T47D (cell line): ENCODE measurements around the gene ZNF521.

Source experiments
- DNase-seq, 2 experiments: peaks; one replicate each; pipeline versions ENCODE4 v3.0.0 to v3.0.0-alpha.2; 2011 to 2012; ENCODE audit warnings: low read depth in 1 of 2, low spot score in 1 of 2
- JUND ChIP-seq: IDR thresholded peaks from 2 replicates; pipeline ENCODE4 v1.6.1; 2012; ENCODE audit warnings: low read depth
- in situ Hi-C: cut with HindIII; loops from 2 replicates; pipeline ENCODE4 v1.10.0; 2016; ENCODE audit warnings: low sequenced_read_pairs, low pct_unique_long_range_greater_than_20kb

The ZNF521 gene

DNA sequence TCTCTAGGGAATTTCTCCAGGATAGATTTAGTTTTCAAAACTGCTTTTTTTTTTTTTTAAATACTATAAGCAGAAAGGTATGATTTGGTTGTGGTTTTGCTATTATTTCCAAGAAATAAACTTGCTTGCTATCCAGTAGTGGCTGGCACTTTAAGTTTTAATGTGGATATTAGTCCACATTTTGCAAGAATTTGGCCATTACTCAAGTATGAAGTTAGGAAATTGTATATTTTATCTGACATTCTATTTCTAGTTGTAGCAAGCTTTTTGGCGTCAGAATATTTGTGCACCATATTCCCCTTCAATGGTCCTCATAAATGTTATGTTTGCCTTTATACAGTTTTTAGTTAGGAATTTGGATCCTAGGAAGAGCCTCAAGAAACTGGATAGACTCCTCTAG lies 226.3 kb downstream of the ZNF521 start:
- in situ Hi-C loops = no loop called here
- no peak for DNase-seq
- no peak for TF ChIP-seq JUND

DNA sequence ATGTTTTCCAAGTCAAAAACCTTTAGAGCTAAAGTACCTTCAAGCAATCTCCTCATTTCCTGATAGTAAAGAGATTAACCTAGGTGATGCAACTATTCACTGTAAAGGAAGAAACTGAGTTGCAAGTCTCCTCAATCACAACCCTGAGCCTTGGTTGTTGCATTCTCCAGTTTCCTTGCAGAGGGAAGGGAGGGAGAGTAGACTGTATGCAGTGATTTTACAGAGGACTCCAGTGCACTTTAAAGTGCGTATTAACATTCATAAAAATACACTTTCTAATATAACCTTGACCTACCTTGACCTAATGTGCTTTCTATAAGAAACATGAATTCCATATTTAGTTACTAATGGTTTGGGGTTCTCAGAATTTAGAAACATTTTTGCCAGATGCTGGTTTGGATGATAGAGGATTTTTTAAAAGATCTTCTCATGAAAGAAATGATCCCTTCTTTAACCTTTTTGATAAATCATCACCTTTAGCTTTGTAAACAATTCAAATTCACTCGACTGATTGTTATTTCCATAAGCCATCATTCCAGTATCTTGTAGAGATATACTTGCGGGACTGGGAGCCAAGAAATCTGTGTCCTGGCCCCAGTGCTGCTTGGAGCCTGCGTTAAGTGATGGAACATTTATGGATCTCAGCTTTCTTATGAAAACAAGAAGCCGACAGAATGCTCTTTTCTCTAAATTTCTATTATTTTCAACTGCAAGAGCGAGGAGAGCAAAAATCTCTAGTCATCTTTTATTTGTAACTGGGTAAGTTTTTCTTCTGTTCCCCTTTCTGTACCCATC lies 228.3 kb downstream of the ZNF521 start:
- TF ChIP-seq JUND = no peak
- DNase-seq = no peak
- in situ Hi-C loops = no loop called here

DNA sequence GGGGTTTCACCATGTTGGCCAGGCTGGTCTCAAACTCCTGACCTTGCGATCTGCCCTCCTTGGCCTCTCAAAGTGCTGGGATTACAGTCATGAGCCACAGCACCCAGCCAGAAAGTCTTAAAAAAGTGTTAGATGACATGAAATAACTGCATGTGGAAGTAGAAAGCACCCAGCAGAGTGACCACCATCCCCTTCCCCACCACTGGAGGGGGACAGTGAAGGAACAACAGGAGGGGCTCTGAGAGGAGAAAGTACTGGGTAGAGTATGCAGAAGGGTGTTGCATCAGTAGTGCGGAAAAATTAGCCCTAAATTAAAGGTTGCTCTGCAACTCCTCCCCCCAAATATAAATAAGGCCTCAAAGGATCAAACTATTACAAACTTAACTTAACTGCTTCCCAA lies 230.5 kb downstream of the ZNF521 start:
- in situ Hi-C loops = no loop called here
- DNase-seq = no peak
- TF ChIP-seq JUND = no peak

DNA sequence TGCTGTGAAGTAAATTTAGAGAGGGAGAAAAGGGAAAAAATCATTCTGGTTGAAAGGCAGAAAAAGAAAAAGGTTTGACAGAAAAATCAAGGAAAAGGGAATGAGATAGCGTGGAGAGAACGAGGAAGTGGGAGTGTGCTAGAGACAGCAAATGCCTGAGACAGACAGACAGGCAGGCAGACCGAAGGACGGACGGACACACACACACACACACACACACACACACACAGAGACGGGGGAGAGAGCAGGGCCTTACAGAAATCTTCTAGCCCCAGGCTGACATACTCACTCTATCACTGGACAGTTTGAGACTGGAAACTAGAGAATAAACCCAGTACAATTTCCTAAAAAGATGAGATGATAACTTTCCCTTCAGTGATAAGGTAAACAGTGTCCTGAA lies 238.4 kb downstream of the ZNF521 start:
- in situ Hi-C loops = no loop called here
- DNase-seq = no peak
- TF ChIP-seq JUND = no peak

DNA sequence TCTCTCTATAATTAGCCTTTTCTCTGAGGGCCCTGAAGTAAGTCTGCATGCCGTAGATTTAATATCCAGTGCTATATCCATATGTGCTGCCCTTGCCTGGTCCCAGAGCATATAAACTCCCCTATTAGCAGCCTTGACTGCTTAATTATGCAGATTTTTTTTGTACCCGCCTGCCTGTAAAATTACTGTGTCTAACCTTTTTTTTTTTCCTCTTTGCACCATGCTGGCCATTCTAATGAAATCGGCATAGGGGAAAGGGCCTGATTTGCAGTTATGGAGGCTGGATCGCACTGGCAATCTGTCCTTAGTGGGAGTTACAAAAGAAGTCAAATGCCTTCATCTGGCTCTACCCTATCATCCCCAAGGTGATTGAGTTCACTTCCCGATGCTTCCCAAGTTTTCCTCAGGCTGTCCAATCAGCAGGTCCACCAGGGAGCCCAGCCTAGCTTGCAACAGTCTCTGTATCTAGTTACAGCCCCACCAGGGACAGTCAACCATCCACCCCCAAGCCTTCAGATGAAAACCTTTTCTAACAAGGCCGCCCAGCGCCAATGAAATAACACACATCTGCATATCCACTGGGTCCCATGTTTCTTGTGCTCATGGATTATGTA lies 239.0 kb downstream of the ZNF521 start:
- no peak for DNase-seq
- in situ Hi-C loops = no loop called here
- TF ChIP-seq JUND = no peak

DNA sequence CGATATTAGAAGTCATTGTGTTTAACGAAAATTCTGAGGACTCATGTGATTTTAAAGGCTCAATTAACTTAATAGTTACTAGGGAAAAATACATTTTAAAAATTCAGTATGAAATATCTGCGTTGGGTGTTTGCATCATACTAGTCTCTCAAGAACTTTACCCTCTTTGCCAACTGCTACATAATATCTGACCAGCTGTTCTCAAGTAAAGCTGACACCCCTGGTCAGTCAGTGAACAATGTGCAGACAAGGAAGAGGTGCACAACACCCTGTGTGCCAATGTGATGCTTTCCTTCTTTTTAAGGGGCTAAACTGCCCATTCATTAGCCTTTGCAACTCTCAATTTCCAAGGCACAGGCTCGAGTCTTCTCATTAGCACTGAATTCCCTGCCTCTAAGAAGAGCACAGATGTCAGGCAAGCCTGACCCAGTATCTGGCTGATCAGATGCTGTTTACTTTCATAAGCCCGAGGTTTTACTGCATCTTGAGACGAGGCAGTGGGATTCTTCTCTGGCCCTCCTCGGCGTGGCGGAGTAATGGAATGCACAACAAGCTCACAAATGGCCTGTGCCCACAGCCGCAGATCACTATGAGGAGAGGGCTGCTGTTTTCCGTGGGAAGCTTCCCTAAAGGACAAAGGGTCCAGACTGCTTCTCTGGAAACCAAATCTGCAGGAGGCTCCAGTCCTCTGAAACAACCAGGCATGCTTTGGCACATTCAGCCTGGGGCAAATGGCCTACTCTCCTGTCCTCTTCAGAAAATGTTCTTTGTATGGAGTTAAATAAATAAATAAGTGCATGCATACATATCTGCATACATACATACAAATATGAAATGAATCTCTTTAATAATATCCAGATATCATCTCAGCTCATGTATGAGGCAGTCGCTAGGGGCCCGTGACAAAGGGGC lies 240.3 kb downstream of the ZNF521 start:
- TF ChIP-seq JUND = no peak
- in situ Hi-C loops = no loop called here
- DNase-seq = no peak

DNA sequence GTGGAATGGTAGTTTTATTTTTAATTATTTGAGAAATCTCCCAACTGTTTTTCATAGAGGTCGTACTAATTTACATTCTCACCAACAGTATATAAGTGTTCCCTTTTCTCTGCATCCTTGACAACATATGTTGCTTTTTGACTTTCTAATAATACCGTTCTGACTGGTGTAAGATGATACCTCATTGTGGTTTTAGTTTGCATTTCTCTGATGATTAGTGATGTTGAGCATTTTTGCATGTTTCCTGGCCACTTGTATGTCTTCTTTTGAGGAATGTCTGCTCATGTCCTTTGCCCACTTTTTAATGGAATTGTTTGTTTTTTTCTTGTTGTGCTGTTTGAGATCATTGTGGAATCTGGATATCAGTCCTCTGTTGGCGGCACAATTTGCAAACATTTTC lies 242.5 kb downstream of the ZNF521 start:
- in situ Hi-C loops = no loop called here

DNA sequence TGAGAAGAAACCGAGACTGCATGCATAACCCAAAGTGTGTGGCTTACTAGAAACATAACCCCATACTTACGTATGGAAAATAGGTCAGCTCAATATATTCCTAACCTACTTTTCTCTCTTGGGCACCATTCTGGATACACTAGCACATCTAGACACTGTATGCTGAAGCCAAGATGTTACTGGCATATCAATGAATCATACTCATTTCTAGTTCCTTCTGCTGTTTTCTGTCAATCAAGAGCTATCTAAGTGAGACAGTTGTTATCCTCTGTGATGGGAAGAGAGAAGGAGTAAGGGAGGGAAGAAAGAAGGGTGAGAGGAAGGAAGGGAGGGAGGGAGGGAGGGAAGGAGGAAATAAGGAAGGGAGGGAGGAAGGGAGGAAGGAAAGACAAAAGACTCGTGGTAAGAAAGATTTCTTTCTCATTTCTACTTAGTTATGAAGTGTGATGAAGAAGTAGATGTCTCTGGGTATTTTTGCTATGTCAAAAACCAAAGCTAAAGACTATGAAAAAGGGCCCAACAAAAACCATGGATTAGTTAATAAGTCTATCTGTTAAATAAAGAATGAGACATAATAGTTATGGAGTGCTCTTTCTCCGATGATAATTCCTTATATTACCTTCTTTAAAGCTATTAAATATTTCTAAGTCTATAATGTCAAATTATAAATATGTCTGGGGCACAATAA lies 248.4 kb downstream of the ZNF521 start:
- DNase-seq = no peak
- in situ Hi-C loops = no loop called here
- no peak for TF ChIP-seq JUND

More for the DNA sequence above, 242.5 kb downstream of the ZNF521 start:
- DNase-seq = no peak
- TF ChIP-seq JUND = no peak

DNA sequence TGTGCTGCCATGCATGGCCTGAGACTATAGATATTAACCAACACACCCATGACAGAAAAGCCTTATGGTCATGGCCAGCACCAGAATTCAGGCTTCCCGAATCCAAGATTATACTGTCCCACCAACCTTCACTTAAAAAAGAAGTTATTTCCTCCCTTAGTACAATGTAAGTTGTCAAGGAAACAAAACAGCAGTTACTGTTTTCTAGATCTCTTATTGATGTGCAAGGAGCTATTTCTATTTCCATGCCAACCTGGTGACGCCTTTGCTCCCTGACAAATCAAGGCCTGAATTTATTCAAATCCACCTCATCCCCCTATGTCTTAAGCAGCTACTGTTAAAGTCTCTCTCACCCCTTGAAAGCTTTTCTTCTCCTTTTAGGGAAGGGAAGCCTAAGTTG lies 249.3 kb downstream of the ZNF521 start:
- in situ Hi-C loops = no loop called here
- no peak for DNase-seq
- no peak for TF ChIP-seq JUND

DNA sequence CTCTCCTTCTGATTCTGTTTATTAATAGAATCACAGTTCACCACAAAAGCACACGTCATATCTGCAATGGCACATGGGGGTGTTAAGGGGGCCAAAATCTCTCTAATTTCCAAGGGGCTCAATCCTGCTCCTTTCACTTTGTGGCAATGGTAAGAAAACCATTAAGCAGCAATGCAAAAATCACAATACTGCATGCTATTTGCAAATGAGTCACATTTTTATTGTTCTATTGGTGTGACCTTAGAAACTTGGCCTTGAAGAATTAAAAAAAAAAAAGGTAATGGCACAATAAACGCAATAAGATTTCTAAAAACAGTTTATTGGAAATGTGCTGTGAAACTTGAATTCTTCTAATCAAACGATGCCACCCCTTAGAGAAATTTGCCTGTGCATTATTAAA lies 251.5 kb downstream of the ZNF521 start:
- TF ChIP-seq JUND = no peak
- DNase-seq = no peak
- in situ Hi-C loops = no loop called here

DNA sequence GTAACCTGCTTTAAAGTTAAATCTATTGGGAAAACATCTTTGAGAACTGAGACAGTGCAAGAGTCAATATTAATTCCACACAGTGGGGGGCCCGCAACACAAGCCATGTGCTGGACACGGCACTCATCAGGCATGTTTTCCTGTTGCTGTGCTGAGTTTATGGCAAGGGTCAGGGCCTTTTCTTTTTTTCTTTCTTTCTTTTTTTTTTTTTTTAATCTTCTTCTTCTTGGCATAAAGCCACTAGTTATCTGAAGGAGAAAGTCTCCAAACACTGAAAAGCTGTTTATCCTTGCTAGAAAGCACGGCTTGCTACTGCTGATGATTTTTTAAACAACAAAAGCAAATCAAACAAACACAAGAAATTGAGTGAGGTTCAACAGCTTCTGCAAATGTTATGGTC lies 252.1 kb downstream of the ZNF521 start:
- TF ChIP-seq JUND = no peak
- DNase-seq = no peak
- in situ Hi-C loops = no loop called here

DNA sequence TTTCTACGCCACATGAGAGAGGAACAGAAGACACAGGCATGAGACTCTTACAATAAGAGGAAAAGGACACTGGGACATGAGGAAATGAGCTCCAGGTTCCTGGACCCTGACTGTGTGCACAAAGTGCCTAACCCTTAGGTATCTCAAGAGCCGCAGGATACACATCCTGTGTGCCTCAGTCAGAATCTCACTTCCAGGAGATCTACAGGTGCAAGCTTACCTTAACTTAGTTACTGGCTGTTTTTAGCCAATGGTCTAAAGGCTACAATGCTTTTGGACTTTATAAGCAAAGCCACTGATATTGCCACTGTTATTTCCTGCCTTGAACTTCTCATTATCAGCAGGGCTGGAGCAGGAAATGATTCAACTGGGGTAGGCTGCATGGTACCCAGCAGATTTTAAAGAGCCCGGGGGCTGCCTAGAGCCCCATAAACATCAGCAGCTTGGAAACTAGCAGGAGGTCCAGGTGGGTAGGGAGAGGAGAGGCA lies 254.4 kb downstream of the ZNF521 start:
- DNase-seq = no peak
- in situ Hi-C loops = no loop called here
- TF ChIP-seq JUND = no peak
